ENCODE results near the gene RFX8.

The RFX8 gene

DNA sequence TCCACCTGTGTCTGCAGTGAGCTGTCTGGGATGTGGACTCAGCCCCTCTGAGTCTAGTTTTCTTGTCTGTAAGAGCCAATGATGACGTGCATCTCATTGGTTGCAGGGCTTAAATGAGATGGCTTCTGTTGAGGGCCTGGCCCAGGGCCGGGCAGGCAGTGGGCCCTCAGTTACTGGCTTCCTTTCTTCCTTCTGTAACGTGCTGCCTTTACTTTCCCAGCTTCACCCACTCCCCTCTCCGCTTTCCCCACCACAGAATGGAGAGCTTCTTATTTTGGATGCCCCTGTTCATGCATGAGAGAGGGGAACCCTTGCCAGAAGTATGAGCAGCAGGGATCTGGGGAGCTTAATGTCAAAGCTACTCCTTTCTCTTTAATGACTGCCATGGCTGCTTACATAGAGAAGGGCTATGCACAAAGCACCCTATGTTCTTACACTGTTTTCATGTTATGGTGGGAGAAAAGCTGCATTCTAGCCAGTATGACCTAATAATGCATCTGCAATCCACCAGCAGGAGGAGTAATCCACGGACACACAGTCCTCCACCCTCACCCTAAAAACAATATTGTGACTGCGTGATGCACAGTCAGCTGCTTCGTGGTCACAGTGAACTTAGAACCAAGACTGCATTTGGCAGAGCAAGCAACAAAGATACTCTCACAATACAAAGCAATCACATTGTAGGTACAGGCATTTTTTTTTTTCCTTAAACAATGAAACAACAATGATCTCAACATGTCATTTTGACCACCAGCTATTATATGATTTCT lies 124.8 kb downstream of the RFX8 start:
- DNase-seq (ENCODE audit: low spot score) = peak; percentile 75

DNA sequence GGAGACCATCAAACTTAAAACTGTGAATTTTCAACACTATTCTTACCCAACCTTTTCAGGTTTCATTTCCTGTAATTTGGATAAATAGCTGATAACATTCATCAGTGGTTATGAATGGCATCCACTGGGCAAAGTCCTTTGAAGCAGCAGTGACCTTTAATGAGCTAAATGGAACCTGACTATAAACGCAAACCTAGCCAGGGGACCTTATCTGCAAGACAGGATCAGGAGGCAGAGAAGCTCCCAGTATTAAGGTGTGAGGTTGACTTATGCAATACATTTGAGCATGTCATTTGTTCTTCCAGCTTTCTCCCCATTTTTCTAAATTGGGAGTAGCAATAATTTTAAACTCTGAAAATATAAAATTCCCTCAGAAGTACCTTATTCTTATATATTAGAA lies 126.0 kb downstream of the RFX8 start:
- DNase-seq (ENCODE audit: low spot score) = no peak

All from hepatic stellate cell (primary cell).